HG02588 (cell line): ENCODE data around the gene GPR152.
"Not testable (repeated sequence)": the region's sequence is repeated elsewhere in the genome, so short reads cannot be mapped to it uniquely, and the experiment has no call there.

Experiments
- ATAC-seq: cut with Tn5 transposase; IDR thresholded peaks from one replicate; pipeline ENCODE4 v1.9.1; 2021; ENCODE audit warnings: mild to moderate bottlenecking, moderate library complexity; ENCODE audit not compliant: unreplicated experiment

The GPR152 gene

DNA sequence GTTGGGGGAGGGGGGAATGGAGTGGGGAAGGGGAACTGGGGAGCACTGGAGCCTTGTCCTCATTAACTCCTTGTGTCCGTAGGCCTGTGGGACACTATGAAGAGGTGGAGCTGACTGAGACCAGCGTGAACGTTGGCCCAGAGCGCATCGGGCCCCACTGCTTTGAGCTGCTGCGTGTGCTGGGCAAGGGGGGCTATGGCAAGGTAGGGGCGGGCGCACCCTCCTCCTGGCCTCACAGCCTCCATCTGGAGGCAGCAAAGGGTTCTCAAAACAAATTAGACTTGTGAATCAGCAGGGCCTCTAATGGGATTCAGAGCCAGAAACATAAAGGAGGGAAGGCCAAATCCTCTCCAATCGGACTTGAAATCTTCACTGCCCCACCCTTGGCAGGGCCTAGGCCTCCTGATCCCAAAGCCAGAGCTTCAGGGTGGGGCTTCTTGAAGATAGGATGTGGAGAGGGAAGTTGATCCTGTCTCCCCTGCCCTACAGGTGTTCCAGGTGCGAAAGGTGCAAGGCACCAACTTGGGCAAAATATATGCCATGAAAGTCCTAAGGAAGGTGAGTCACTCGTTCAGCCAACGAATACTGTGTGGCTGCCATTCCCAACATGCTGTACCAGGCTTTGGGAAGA, 23.4 kb downstream of the GPR152 start:
- ATAC-seq, result no peak

GRCh38 chr11:67428052-67429001, 24.2 kb downstream of the GPR152 start, which contains the start of gene RPS6KB2:
Gene RPS6KB2 (plus strand): TSS chr11:67428494. CDS start chr11:67428546, 52 bp downstream.
- peak; percentile 81 for ATAC-seq

- ATAC-seq, result not testable (repeated sequence)
These were observed 25.1 kb downstream of the GPR152 start for GRCh38 chr11:67427364-67427859.

DNA sequence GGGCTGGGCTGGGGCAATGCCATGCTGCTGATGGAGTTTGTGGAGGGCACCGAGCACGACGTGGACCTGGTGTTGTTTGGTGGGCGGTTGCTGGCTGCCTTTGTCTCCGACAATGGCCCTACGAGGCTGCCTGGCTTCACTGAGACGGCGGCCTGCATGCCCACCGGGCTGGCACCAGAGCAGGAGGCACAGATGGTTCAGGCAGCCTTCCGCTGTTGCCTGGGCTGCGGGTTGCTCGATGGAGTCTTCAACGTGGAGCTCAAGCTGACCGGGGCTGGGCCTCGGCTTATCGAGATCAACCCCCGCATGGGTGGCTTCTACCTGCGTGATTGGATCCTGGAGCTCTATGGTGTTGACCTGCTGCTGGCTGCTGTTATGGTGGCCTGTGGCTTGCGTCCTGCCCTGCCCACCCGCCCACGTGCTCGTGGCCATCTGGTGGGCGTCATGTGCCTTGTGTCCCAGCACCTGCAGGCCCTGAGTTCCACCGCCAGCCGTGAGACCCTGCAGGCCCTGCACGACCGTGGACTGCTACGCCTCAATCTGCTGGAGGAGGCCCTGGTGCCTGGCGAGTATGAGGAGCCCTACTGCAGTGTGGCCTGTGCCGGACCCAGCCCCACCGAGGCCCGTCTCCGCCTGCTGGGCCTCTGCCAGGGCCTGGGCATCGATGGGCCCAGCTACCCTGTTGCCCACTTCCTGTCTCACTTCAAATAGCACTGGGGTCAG, 28.5 kb downstream of the GPR152 start:
- ATAC-seq, result no peak

- no peak for ATAC-seq
These were observed 29.1 kb downstream of the GPR152 start for GRCh38 chr11:67423466-67423865.

GRCh38 chr11:67422891-67423290, 29.6 kb downstream of the GPR152 start:
- no peak for ATAC-seq

DNA sequence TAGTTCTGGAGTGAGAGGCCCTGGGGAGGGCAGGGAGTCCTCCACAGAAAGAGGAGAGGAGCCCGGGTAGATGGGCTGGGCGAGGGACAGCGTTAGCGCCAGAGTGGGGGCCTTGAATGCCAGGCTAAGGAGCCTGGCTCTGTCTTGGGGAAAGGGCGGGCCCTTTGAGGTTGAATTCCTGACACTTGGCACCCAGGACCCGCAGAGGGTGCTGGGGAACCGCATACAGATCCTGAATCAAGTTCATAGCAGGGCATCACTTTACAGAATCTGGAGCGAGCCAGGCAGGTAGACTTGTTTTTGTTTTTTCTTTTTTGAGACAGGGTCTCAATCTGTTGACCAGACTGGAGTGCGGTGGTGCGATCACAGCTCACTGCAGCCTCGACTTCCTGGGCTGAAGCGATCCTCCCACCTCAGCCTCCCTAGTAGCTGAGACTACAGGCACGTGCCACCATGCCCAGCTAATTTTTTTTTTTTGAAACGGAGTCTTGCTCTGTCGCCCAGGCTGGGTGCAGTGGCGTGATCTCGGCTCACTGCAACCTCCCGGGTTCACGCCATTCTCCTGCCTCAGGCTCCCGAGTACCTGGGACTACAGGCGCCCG, 31.0 kb downstream of the GPR152 start:
- no peak for ATAC-seq

DNA sequence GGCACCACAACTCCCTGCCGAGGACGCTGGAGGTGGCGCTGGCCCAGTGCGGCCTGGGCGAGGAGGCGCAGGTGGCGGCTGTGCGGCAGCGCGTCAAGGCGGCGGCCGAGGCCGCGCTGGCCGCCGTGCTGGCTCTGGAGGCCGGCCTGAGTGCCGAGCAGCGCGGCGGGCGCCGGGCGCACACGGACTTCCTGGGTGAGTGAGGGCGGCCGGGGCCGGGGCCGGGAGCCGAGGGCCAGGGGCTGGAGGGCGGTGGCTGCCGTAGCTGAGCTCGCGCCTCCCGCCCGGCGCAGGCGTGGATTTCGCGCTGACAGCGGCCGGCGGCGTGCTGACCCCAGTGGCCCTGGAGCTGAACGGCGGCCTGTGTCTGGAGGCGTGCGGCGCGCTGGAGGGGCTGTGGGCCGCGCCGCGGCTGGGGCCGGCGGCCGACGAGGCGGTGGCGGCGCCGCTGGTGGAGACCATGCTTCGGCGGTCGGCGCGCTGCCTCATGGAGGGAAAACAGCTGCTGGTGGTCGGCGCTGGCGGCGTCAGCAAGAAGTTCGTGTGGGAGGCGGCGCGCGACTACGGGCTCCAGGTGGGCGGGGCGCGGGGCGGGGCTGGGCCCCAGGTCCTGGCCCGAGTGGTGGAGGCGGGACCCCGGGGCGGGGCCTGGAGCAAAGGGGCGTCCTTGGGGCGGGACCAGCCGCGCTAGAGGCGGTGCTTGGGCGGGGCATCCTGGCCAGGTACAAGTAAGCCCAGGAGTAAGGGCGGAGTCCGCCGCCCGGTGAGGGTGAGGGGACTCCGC, 31.7 kb downstream of the GPR152 start:
- peak; percentile 85 for ATAC-seq

- no peak for ATAC-seq
These were observed 32.3 kb downstream of the GPR152 start for GRCh38 chr11:67420147-67420645.

DNA sequence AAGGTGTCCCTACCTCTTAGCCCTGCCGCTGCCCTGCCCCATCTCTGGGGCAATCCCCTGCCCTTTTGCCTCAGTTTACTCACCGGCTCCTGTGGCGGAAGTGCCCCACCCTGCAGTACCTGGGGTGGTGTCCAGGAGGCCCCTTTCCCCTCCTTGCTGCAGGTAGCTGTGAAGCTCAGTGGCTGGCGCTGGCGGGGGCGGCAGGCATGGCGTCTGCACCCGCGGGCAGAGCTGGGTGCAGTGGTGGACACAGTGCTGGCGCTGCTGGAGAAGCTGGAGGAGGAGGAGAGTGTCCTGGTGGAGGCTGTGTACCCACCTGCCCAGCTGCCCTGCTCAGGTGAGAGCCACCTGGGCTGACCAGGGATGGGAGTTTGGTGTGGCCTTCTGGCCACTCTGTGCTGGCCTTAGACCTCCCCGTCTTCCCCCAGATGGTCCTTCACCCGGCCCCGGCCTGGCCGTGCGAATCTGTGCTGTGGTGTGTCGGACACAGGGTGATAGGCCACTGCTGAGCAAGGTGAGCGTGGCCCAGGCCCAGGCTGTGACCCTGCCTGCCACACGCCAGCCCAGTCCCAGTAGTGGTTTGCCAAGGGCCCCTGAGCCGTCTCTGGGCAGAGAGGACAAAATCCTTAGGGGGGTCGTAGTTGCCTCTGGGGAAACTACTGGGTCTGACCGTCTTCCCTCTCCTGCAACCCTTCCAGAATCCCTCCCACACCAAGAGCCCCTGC, 33.0 kb downstream of the GPR152 start:
- ATAC-seq, result no peak

- no peak for ATAC-seq
These were observed 33.9 kb downstream of the GPR152 start for GRCh38 chr11:67418476-67419281.

DNA sequence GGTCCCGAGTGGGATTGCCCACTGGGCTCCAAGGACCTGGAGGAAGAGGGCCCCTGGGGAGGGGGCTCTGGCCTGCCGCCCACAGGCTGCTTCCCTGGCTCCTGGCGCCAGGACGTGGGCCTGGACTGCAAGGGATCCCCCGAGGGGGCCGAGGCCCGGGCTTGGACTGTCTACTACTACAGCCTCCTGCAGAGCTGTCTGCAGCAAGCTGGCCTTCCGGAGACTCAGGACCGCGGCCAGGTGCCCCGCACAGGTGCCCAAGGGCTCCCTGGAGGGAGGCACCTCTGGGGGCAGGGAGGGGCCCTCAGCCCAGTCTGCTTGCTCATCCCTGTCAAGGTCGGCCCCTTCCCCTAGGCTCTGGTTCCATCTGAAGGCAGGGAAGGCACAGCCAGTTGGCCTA, 35.1 kb downstream of the GPR152 start:
- ATAC-seq, result no peak

- no peak for ATAC-seq
These were observed 35.9 kb downstream of the GPR152 start for GRCh38 chr11:67416416-67417335.

GRCh38 chr11:67415501-67416304, 36.8 kb downstream of the GPR152 start, which contains the start of gene CARNS1:
Gene CARNS1 (plus strand): TSS chr11:67415678. CDS start chr11:67416200, 522 bp downstream.
- ATAC-seq, result no peak

GRCh38 chr11:67413266-67413849, 39.2 kb downstream of the GPR152 start:
- no peak for ATAC-seq
